Stomach (tissue), 9 donors: ENCODE measurements around the gene PAK5. TPM values are rescaled to one million over a fixed set of nuclear protein-coding genes. Genes with fewer than 3 reads are reported as not detected.

Experiments
- DNase-seq, 2 donors: peaks; one replicate each; pipeline versions ENCODE4 v3.0.0 to v3.0.0-alpha.2; 2013 to 2019
- H3K27ac ChIP-seq, 5 donors: fragments of 200-600 bp in 4 of 5; sonication (generic) in 4 of 5; one replicate each; pipeline ENCODE4 v1.5.1; 2013 to 2019; ENCODE audit warnings: mild to moderate bottlenecking in 1 of 5, moderate library complexity in 1 of 5
- H3K27me3 ChIP-seq, 3 donors: fragments of 200-600 bp; sonication (generic); one replicate each; pipeline ENCODE4 v1.5.1; 2017 to 2019; ENCODE audit warnings: mixed run types in 1 of 3
- H3K36me3 ChIP-seq, 4 donors: fragments of 200-600 bp; sonication (generic); 1 replicate in 3 of 4; 2 replicates in 1 of 4; pipeline ENCODE4 v1.5.1; 2016 to 2019
- H3K4me1 ChIP-seq, 4 donors: fragments of 200-600 bp; sonication (generic); one replicate each; pipeline ENCODE4 v1.5.1; 2016 to 2019
- H3K4me3 ChIP-seq, 4 donors: fragments of 200-600 bp; sonication (generic) in 3 of 4; one replicate each; pipeline ENCODE4 v1.5.1; 2016 to 2019; ENCODE audit warnings: mild to moderate bottlenecking in 1 of 4
- H3K9me3 ChIP-seq, 4 donors: fragments of 200-600 bp; sonication (generic); one replicate each; pipeline ENCODE4 v1.5.1; 2016 to 2019
- CTCF ChIP-seq, 7 experiments: fragments of 450-650 bp in 4 of 7; fragments of 200-600 bp in 3 of 7; sonication (generic) in 3 of 7; IDR thresholded peaks; one replicate each; pipeline ENCODE4 v1.5.1; 2016 to 2019; ENCODE audit warnings: antibody characterized with exemption in 7 of 7, control low read depth in 2 of 7, mild to moderate bottlenecking in 1 of 7
- EP300 ChIP-seq: sonication (generic); formaldehyde crosslinking; IDR thresholded peaks from one replicate; pipeline ENCODE4 v1.6.1; 2017; ENCODE audit warnings: antibody characterized with exemption
- POLR2A ChIP-seq, 4 donors: fragments of 450-650 bp; IDR thresholded peaks; one replicate each; pipeline ENCODE4 v1.6.1; 2016; ENCODE audit warnings: antibody characterized with exemption in 4 of 4, control low read depth in 2 of 4, mild to moderate bottlenecking in 1 of 4, moderate library complexity in 1 of 4
- POLR2AphosphoS5 ChIP-seq, 3 donors: sonication (generic); formaldehyde crosslinking; IDR thresholded peaks; one replicate each; pipeline ENCODE4 v1.6.1; 2016; ENCODE audit warnings: antibody characterized with exemption in 3 of 3
- WGBS, 5 donors: extraction: QIAGEN DNeasy Blood & Tissue Kit in 3 of 5; methylation state at CpG; one replicate each; pipeline versions ENCODE4 v1.1.5 to v1.1.7; 2013 to 2018; 5-methylcytosine and 5-hydroxymethylcytosine counted together
- intact Hi-C: fragments of 100-400 bp; cut with DNase I; formaldehyde crosslinking; loops from one replicate; pipeline ENCODE4 v1.15.1; 2023; ENCODE audit warnings: low total_unique reads
- polyA plus RNA-seq, 3 donors: library from polyadenylated mRNA; stranded (reverse); fragments of 200-250 nt; gene quantifications; one replicate each; pipeline ENCODE4 v1.2.3, GENCODE V29; 2013
- total RNA-seq, 5 donors: library from RNA; depleted of rRNA; stranded (reverse); fragments of >200 nt; gene quantifications; one replicate each; pipeline versions ENCODE4 v1.1.0 to v1.2.3, GENCODE V29; 2014 to 2016
- donor health status: healthy with polysubstance abuse.
- donor health status: Bipolar disorder and iron deficiency.
- donor health status: healthy.

The PAK5 gene
- total and polyA plus RNA-seq, 8 donors: under 0.01 to 0.92 (median 0.35) TPM; not detected in 3

DNA sequence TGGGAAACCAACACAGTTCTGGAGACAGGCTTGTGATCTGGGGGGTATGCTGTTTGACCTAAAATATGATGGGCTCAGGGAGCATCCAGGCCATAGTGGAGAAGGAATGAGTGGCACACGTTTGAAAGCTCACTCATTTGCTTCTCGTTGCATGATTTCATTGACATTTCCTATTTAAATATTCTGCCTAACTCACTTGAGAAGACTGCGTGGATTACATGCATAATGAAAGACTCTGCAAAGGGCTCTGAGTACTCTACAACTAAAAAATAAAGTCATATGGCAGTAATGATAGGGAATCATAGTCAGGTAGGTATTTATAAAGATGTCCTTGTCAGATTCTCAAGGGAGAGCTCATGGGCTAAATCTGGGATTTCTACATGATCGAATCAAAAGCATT is 206.6 kb downstream of the PAK5 start:
- Histone ChIP-seq H3K4me1 (no peaks in the 10 kb centered on the region), H3K36me3 (no peaks in the 10 kb centered on the region), H3K27ac (no peak overlapping the region), H3K27me3 (no peaks in the 10 kb centered on the region), H3K9me3 (no peaks in the 10 kb centered on the region), H3K4me3 (no peak overlapping the region)
- DNase-seq: no peak
- TF ChIP-seq CTCF (IDR thresholded peaks at IDR 0.05) (no peak), POLR2A (IDR thresholded peaks at IDR 0.05) (no peak), POLR2AphosphoS5 (IDR thresholded peaks at IDR 0.05) (no peak), EP300 (no peak)
- intact Hi-C loops: no loop called here
- WGBS, 5 donors: 72 to 80% (median 78%) methylated on average over 4 of the region's 4 CpGs

DNA sequence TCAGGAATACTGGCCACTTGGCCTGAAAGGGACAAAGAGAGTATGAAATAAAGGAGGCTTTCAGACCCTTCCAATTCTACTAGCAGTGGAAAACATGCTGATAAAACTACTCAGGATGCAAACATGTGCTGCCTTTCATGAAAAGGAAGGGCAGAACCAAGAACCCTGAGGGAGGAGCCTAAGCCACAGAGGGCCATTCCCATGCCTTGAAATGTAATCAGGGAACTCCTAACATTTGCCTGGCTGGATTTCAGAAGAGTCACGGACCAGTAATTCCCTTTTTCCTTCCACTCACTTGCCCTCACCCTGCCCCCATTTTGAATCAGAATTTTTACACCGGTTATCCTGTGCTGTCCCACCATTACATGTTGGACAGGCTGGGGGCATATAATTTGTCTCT is 208.3 kb downstream of the PAK5 start:
- intact Hi-C loops: no loop called here
- no peaks in the 10 kb centered on the region for H3K9me3 ChIP-seq
- no peak for TF ChIP-seq CTCF (IDR thresholded peaks at IDR 0.05)
- no peak for TF ChIP-seq POLR2A (IDR thresholded peaks at IDR 0.05)
- no peak overlapping the region for H3K4me3 ChIP-seq
- no peaks in the 10 kb centered on the region for H3K4me1 ChIP-seq
- no peaks in the 10 kb centered on the region for H3K27me3 ChIP-seq
- no peak for DNase-seq
- no peaks in the 10 kb centered on the region for H3K36me3 ChIP-seq
- WGBS, 5 donors: 50 to 70% (median 52%) methylated on average over 2 of the region's 2 CpGs
- no peak overlapping the region for H3K27ac ChIP-seq

DNA sequence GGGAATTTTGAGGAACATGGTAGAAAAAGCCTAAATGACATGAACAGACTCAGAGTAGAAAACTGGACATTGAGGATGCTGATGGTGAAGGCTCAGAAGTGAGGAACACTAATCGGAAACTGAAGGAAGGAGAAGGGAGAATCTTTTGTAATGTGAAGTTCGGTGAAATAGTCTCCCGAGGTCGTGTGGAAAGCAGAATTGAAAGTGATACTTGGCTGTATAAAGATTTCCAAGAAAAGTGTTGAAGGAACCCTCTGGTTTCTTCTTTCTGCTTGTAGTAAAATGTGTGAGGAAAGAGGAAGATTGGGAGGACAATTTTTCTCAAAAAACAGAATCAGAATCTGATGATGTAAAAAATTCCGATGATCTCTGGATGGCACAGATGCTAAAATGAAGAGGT is 209.0 kb downstream of the PAK5 start:
- Histone ChIP-seq H3K27ac (no peak overlapping the region), H3K27me3 (no peaks in the 10 kb centered on the region), H3K4me3 (no peak overlapping the region), H3K36me3 (no peaks in the 10 kb centered on the region), H3K9me3 (no peaks in the 10 kb centered on the region), H3K4me1 (no peaks in the 10 kb centered on the region)
- 84 to 88% (median 86%) methylated on average over 5 of the region's 5 CpGs for WGBS, 5 donors
- no peak for TF ChIP-seq EP300
- no peak for TF ChIP-seq CTCF (IDR thresholded peaks at IDR 0.05)
- TF ChIP-seq POLR2A (IDR thresholded peaks at IDR 0.05): no peak
- TF ChIP-seq POLR2AphosphoS5 (IDR thresholded peaks at IDR 0.05): no peak
- intact Hi-C loops: loop anchor here (10.0 kb wide), 1 partner anchor 275 kb away; no protein-coding TSS in a partner anchor
- no peak for DNase-seq

DNA sequence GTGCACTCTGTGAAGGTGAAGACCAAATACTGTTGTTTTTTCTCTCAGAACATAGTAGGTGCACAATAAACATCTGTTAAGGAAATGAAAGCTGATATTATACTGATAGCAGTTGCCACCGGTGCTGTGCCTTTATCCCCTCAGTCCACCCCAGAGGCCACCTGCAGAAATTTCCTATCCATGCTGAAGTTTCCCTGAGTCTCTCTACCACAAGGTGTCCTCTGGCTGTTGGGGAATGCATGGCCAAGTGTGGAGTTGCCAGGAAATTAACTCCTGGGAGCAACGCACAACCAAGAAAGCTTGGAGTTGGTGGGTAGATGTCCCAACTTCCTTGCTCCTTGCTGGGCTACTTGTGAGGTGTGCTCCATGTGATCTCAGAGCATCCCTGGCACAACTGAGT is 210.3 kb downstream of the PAK5 start:
- Histone ChIP-seq H3K27ac (no peak overlapping the region), H3K4me3 (no peak overlapping the region), H3K9me3 (no peaks in the 10 kb centered on the region), H3K36me3 (no peaks in the 10 kb centered on the region), H3K4me1 (no peaks in the 10 kb centered on the region), H3K27me3 (no peaks in the 10 kb centered on the region)
- DNase-seq: no peak
- WGBS, 5 donors: 64 to 77% (median 72%) methylated on average over 2 of the region's 2 CpGs
- intact Hi-C loops: loop anchor here (10.0 kb wide), 1 partner anchor 276 kb away; no protein-coding TSS in a partner anchor
- TF ChIP-seq POLR2A (IDR thresholded peaks at IDR 0.05): no peak
- TF ChIP-seq EP300: no peak
- no peak for TF ChIP-seq CTCF (IDR thresholded peaks at IDR 0.05)
- no peak for TF ChIP-seq POLR2AphosphoS5 (IDR thresholded peaks at IDR 0.05)
